KBM-7 (cell line): ENCODE results near the gene PRIMPOL.
"Not testable (repeated sequence)": the region's sequence is repeated elsewhere in the genome, so short reads cannot be mapped to it uniquely, and the experiment has no call there.

Experiments used
- DNase-seq: peaks from one replicate; pipeline ENCODE4 v3.0.0-alpha.2; 2015
- in situ Hi-C: fragments of 300-500 bp; cut with MboI; formaldehyde crosslinking; loops from 2 replicates; pipeline ENCODE4 v1.14.3; 2020; ENCODE audit warnings: low sequenced_read_pairs, low pct_unique_long_range_greater_than_20kb, mixed read lengths

Gene PRIMPOL

GRCh38 chr4:184649026-184649970 lies at the start of gene PRIMPOL, which contains the start of gene CASP3:
Gene PRIMPOL (plus strand): TSS chr4:184649738. CDS start chr4:184657141, 7,403 bp downstream.
Gene CASP3 (minus strand): TSS chr4:184649447. CDS start chr4:184638453, 10,994 bp downstream.
- in situ Hi-C loops, result no loop called here
- DNase-seq, result peak; percentile 90

GRCh38 chr4:184600982-184601381 lies 48.6 kb upstream of the PRIMPOL start:
- DNase-seq, in situ Hi-C loops: not testable (repeated sequence)

GRCh38 chr4:184602857-184603256 lies 46.7 kb upstream of the PRIMPOL start:
- DNase-seq, in situ Hi-C loops: not testable (repeated sequence)

- in situ Hi-C loops, DNase-seq: not testable (repeated sequence)
These were observed 42.1 kb upstream of the PRIMPOL start for GRCh38 chr4:184607429-184607828.

GRCh38 chr4:184612074-184612473 lies 37.5 kb upstream of the PRIMPOL start:
- no peak for DNase-seq
- in situ Hi-C loops, result no loop called here

- DNase-seq, result peak; percentile 33
- in situ Hi-C loops, result no loop called here
These were observed 36.1 kb upstream of the PRIMPOL start for GRCh38 chr4:184613405-184613804.

- DNase-seq, result no peak
- in situ Hi-C loops, result no loop called here
These were observed 35.0 kb upstream of the PRIMPOL start for GRCh38 chr4:184614509-184614908.

- DNase-seq, in situ Hi-C loops: not testable (repeated sequence)
These were observed 33.4 kb upstream of the PRIMPOL start for GRCh38 chr4:184616168-184616567.

- DNase-seq, result no peak
- in situ Hi-C loops, result no loop called here
These were observed 32.6 kb upstream of the PRIMPOL start for GRCh38 chr4:184616633-184617551.

GRCh38 chr4:184617600-184618196 lies 31.8 kb upstream of the PRIMPOL start:
- DNase-seq, result no peak
- in situ Hi-C loops, result no loop called here

- in situ Hi-C loops, result no loop called here
- no peak for DNase-seq
These were observed 29.2 kb upstream of the PRIMPOL start for GRCh38 chr4:184620212-184620867.

- no peak for DNase-seq
- in situ Hi-C loops, result no loop called here
These were observed 28.0 kb upstream of the PRIMPOL start for GRCh38 chr4:184621518-184621917.

- in situ Hi-C loops, DNase-seq: not testable (repeated sequence)
These were observed 25.0 kb upstream of the PRIMPOL start for GRCh38 chr4:184624504-184624903.

- in situ Hi-C loops, result no loop called here
These were observed 24.5 kb upstream of the PRIMPOL start for GRCh38 chr4:184624972-184625554.

GRCh38 chr4:184625783-184626596 lies 23.5 kb upstream of the PRIMPOL start:
- in situ Hi-C loops, DNase-seq: not testable (repeated sequence)

More at GRCh38 chr4:184624972-184625554, 24.5 kb upstream of the PRIMPOL start:
- no peak for DNase-seq

- DNase-seq, result no peak
- in situ Hi-C loops, result no loop called here
These were observed 21.4 kb upstream of the PRIMPOL start for GRCh38 chr4:184628103-184628502.

GRCh38 chr4:184632842-184633241 lies 16.7 kb upstream of the PRIMPOL start:
- DNase-seq, result no peak
- in situ Hi-C loops, result no loop called here
